ENCODE results near the gene TEX35. TPM values are rescaled to one million over a fixed set of nuclear protein-coding genes. Genes with fewer than 3 reads are reported as not detected.

The TEX35 gene
- total and polyA plus RNA-seq, 10 of the 15 experiments (the other 5 are each of a cell fraction or from before 2014, with no cell fraction given): not detected

GRCh38 chr1:178492341-178492740, 20.6 kb upstream of the TEX35 start:
- H2AFZ ChIP-seq (ENCODE audit: control insufficient read depth, low read depth, low read length): no peak overlapping the region
- no TSS peak for BruUV-seq (replicated peaks)
- in situ Hi-C loops (cut with MboI) (no loop called here), intact Hi-C loops (cut with micrococcal nuclease; ENCODE audit: unreplicated experiment) (no loop called here)
- FAIRE-seq (no peak), ATAC-seq (no peak), DNase-seq (ENCODE audit: low read depth, low spot score) (no peak)
- WGBS (ENCODE audit: insufficient coverage, insufficient replicate concordance, low lambda C conversion rate, missing lambda C conversion rate): 37% methylated on average over 11 of the region's 11 CpGs
- H3K27me3 ChIP-seq (replicated peaks in 1 of 2; ENCODE audit: control insufficient read depth in 2 of 2, insufficient read depth in 2 of 2, low read length in 1 of 2): peaks cover 0 to 5% of the 10 kb centered on the region in 2 experiments; a peak in 3 of 4 replicates
- H3K79me2 ChIP-seq (ENCODE audit: control insufficient read depth, insufficient read depth, low read length): no peaks in the 10 kb centered on the region
- no peaks in the 10 kb centered on the region for H3K36me3 ChIP-seq (ENCODE audit: control insufficient read depth in 2 of 2, insufficient read depth in 2 of 2, low read length in 1 of 2)
- no peaks in the 10 kb centered on the region for H3K4me1 ChIP-seq (ENCODE audit: control insufficient read depth, insufficient read depth, low read length)
- POLR2A ChIA-PET: no interaction called here
- CTCF ChIA-PET: interaction anchor here (1.7 kb wide), 1 partner anchor 9 kb away, joined by 6 read pairs; no protein-coding TSS in a partner anchor
- H3K4me3 ChIP-seq: no peak overlapping the region
- H3K9ac ChIP-seq (ENCODE audit: control insufficient read depth, insufficient read depth, low read length): no peak overlapping the region
- H3K4me2 ChIP-seq (ENCODE audit: control insufficient read depth, insufficient read depth): no peak overlapping the region
- no peak overlapping the region for H3K27ac ChIP-seq (ENCODE audit: control insufficient read depth, insufficient read depth)
- no peaks in the 10 kb centered on the region for H3K9me3 ChIP-seq (replicated peaks; ENCODE audit: control insufficient read depth, insufficient read depth, low read length)
- TF ChIP-seq ZSCAN29 (IDR thresholded peaks at IDR 0.05) (no peak), TCF3 (IDR thresholded peaks at IDR 0.05; ENCODE audit: borderline replicate concordance, insufficient read depth, low read depth, low read length) (no peak), CREB1 (IDR thresholded peaks at IDR 0.05; ENCODE audit: low read depth) (no peak), NFXL1 (IDR thresholded peaks at IDR 0.05; ENCODE audit: borderline replicate concordance) (no peak), MEF2B (IDR thresholded peaks at IDR 0.05; ENCODE audit: partially characterized antibody, poor library complexity, severe bottlenecking) (no peak), E2F4 (IDR thresholded peaks at IDR 0.05; ENCODE audit: low read depth, low read length) (no peak), ELK1 (IDR thresholded peaks at IDR 0.05; ENCODE audit: low read depth, low read length) (no peak), E2F8 (IDR thresholded peaks at IDR 0.05; ENCODE audit: low read depth, partially characterized antibody) (no peak), BACH1 (IDR thresholded peaks at IDR 0.05; ENCODE audit: borderline replicate concordance) (no peak)
- H4K20me1 ChIP-seq (ENCODE audit: control insufficient read depth, insufficient read depth): no peaks in the 10 kb centered on the region
- RAD21 ChIA-PET (ENCODE audit: unreplicated experiment): no interaction called here
- SMC1A ChIA-PET (ENCODE audit: uncharacterized antibody, unreplicated experiment): interaction anchor here (1.3 kb wide), 1 partner anchor 9 kb away, joined by 3 read pairs; no protein-coding TSS in a partner anchor

Measured in GM12878 (cell line).